ENCODE measurements around the gene ANKS1B.

GRCh38 chr12:98954506-98954905 lies 1030.2 kb downstream of the ANKS1B start:
- TF ChIP-seq GATA2 (IDR thresholded peaks at IDR 0.05; ENCODE audit: low read depth, low read length) (no peak), GATA3 (IDR thresholded peaks at IDR 0.05; ENCODE audit: low read depth, low read length) (no peak)

Data from SH-SY5Y (cell line).